Fibroblast of skin of scalp (primary cell): ENCODE results near the gene FADS6.

Experiments used
- DNase-seq: peaks from one replicate; pipeline ENCODE4 v3.0.0-alpha.2; 2013

Gene FADS6

GRCh38 chr17:74868251-74868907 lies 25.1 kb downstream of the FADS6 start:
- DNase-seq = no peak

GRCh38 chr17:74866198-74866835 lies 27.1 kb downstream of the FADS6 start:
- no peak for DNase-seq

GRCh38 chr17:74865504-74866197 lies 27.8 kb downstream of the FADS6 start:
- no peak for DNase-seq

- peak; percentile 63 for DNase-seq
Measured at GRCh38 chr17:74864866-74865395, 28.5 kb downstream of the FADS6 start.

- DNase-seq = no peak
Measured at GRCh38 chr17:74864297-74864865, 29.1 kb downstream of the FADS6 start.

GRCh38 chr17:74863420-74864296 lies 29.8 kb downstream of the FADS6 start:
- DNase-seq = no peak

- DNase-seq = no peak
Measured at GRCh38 chr17:74862919-74863318, 30.5 kb downstream of the FADS6 start.

- DNase-seq = peak; percentile 52
Measured at GRCh38 chr17:74862108-74862901, 31.1 kb downstream of the FADS6 start.

- DNase-seq = no peak
Measured at GRCh38 chr17:74861662-74862107, 31.7 kb downstream of the FADS6 start.

GRCh38 chr17:74860872-74861661 lies 32.4 kb downstream of the FADS6 start:
- DNase-seq = no peak

- DNase-seq = no peak
Measured at GRCh38 chr17:74860229-74860871, 33.1 kb downstream of the FADS6 start.

- no peak for DNase-seq
Measured at GRCh38 chr17:74859459-74860228, 33.8 kb downstream of the FADS6 start, which contains the start of gene GRIN2C. Gene GRIN2C (minus strand): TSS chr17:74859885. CDS start chr17:74855092, 4,793 bp downstream.

GRCh38 chr17:74858672-74859458 lies 34.6 kb downstream of the FADS6 start:
- DNase-seq = no peak

GRCh38 chr17:74857191-74857590 lies 36.2 kb downstream of the FADS6 start:
- no peak for DNase-seq

- no peak for DNase-seq
Measured at GRCh38 chr17:74856112-74856511, 37.3 kb downstream of the FADS6 start.

GRCh38 chr17:74855323-74855722 lies 38.1 kb downstream of the FADS6 start:
- no peak for DNase-seq

GRCh38 chr17:74854792-74855191 lies 38.6 kb downstream of the FADS6 start:
- DNase-seq = no peak

GRCh38 chr17:74853669-74854068 lies 39.8 kb downstream of the FADS6 start:
- no peak for DNase-seq
